ENCODE measurements around the gene POM121L2. TPM values are rescaled to one million over a fixed set of nuclear protein-coding genes. Genes with fewer than 3 reads are reported as not detected.

POM121L2 gene
- total and polyA plus RNA-seq, 9 of the 15 experiments (the other 6 are each of a cell fraction or from before 2014, with no cell fraction given) = 0.23 to 0.45 TPM; not detected in 7

GRCh38 chr6:27297484-27297856, 14.6 kb downstream of the POM121L2 start (continued):
- TF ChIP-seq RREB1 (CRISPR knock-in tag; IDR thresholded peaks at IDR 0.05) (no peak), SRSF1 (IDR thresholded peaks at IDR 0.05; ENCODE audit: low read depth, low read length) (no peak), TCFL5 (CRISPR knock-in tag; conservative IDR thresholded peaks at IDR 0.05) (no peak), POLR3A (IDR thresholded peaks at IDR 0.05; ENCODE audit: borderline replicate concordance, extremely low read depth, insufficient read depth, insufficient read length) (no peak), FIP1L1 (IDR thresholded peaks at IDR 0.05; ENCODE audit: low read depth, low read length, poor library complexity, severe bottlenecking) (no peak), EP300 (IDR thresholded peaks at IDR 0.05; ENCODE audit: low read length) (no peak), SIX5 (IDR thresholded peaks at IDR 0.05; ENCODE audit: borderline replicate concordance in 1 of 2, insufficient read depth in 1 of 2, low read depth in 1 of 2, low read length in 2 of 2) (no peak), ZKSCAN1 (IDR thresholded peaks at IDR 0.05; ENCODE audit: low read depth, low read length) (no peak)
